Keratinocyte (primary cell): ENCODE results near the gene TUBB2A. TPM values are rescaled to one million over a fixed set of nuclear protein-coding genes. Genes with fewer than 3 reads are reported as not detected.
"Not testable (repeated sequence)": the region's sequence is repeated elsewhere in the genome, so short reads cannot be mapped to it uniquely, and the experiment has no call there.

ENCODE experiments used
- DNase-seq: peaks from one replicate; pipeline ENCODE4 v3.0.0-alpha.2; 2011; ENCODE audit warnings: low read depth, missing footprints, low spot score
- FAIRE-seq: peaks from 2 replicates; lab custom pipeline; 2011; peaks lifted over from hg19 to GRCh38; lab: Jason Lieb, UNC
- H2AFZ ChIP-seq: 2 replicates; pipeline ENCODE4 v1.6.0; 2012; ENCODE audit warnings: low read length, control low read depth, inconsistent platforms; ENCODE audit not compliant: control insufficient read depth
- H3K27ac ChIP-seq: 2 replicates; pipeline ENCODE4 v1.5.1; 2011; ENCODE audit warnings: low read length; ENCODE audit not compliant: control insufficient read depth, insufficient read depth
- H3K27me3 ChIP-seq: 3 replicates; pipeline ENCODE4 v1.6.0; 2011; ENCODE audit warnings: low read length; ENCODE audit not compliant: control insufficient read depth, insufficient read depth; ENCODE audit errors: extremely low read depth
- H3K36me3 ChIP-seq, 2 experiments: 2 replicates in 1 of 2; 3 replicates in 1 of 2; pipeline ENCODE4 v1.5.1; 2011; ENCODE audit warnings: low read length in 2 of 2, mild to moderate bottlenecking in 1 of 2; ENCODE audit not compliant: control insufficient read depth in 2 of 2, insufficient read depth in 2 of 2; ENCODE audit errors: extremely low read depth in 1 of 2
- H3K4me1 ChIP-seq: 3 replicates; pipeline ENCODE4 v1.5.1; 2011; ENCODE audit warnings: low read length; ENCODE audit not compliant: control insufficient read depth, insufficient read depth; ENCODE audit errors: extremely low read depth
- H3K4me2 ChIP-seq: 3 replicates; pipeline ENCODE4 v1.6.0; 2011; ENCODE audit warnings: low read depth, low read length; ENCODE audit not compliant: control insufficient read depth, insufficient read depth; ENCODE audit errors: extremely low read depth
- H3K4me3 ChIP-seq, 3 experiments: fragments of 200-600 bp in 1 of 3; sonication (generic) in 1 of 3; 2 replicates in 2 of 3; 3 replicates in 1 of 3; pipeline ENCODE4 v1.5.1; 2011 to 2016; ENCODE audit warnings: low read length in 3 of 3, mild to moderate bottlenecking in 3 of 3, control low read depth in 2 of 3, inconsistent platforms in 1 of 3, low read depth in 1 of 3, mixed read lengths in 1 of 3, mixed run types in 1 of 3, moderate library complexity in 1 of 3; ENCODE audit not compliant: control insufficient read depth in 2 of 3, insufficient read depth in 2 of 3; ENCODE audit errors: extremely low read depth in 1 of 3
- H3K79me2 ChIP-seq: 2 replicates; pipeline ENCODE4 v1.6.0; 2012; ENCODE audit warnings: low read length; ENCODE audit not compliant: control insufficient read depth, insufficient read depth
- H3K9ac ChIP-seq: 3 replicates; pipeline ENCODE4 v1.6.0; 2011; ENCODE audit warnings: low read length; ENCODE audit not compliant: control insufficient read depth, insufficient read depth; ENCODE audit errors: extremely low read depth
- H3K9me1 ChIP-seq: 3 replicates; pipeline ENCODE4 v1.6.0; 2011; ENCODE audit warnings: low read length; ENCODE audit not compliant: control insufficient read depth, insufficient read depth; ENCODE audit errors: extremely low read depth
- H3K9me3 ChIP-seq: 2 replicates; pipeline ENCODE4 v1.5.1; 2012; ENCODE audit warnings: low read depth, low read length; ENCODE audit not compliant: control insufficient read depth
- H4K20me1 ChIP-seq: 3 replicates; pipeline ENCODE4 v1.6.0; 2011; ENCODE audit warnings: low read length; ENCODE audit not compliant: control insufficient read depth, insufficient read depth; ENCODE audit errors: extremely low read depth
- dilution Hi-C: fragments of 300-500 bp; cut with MboI; formaldehyde crosslinking; loops from one replicate; pipeline ENCODE4 v1.7.0; 2020; ENCODE audit warnings: low sequenced_read_pairs; ENCODE audit not compliant: extremely low pct_ligation_motif_present
- polyA plus RNA-seq, 5 experiments: library from polyadenylated mRNA; depleted of rRNA in 3 of 5; stranded (reverse) in 3 of 5; stranded (forward) in 1 of 5; unstranded in 1 of 5; fragments of >200 nt; gene quantifications; 1 replicate in 1 of 5; 2 replicates in 3 of 5; 3 replicates in 1 of 5; pipeline versions ENCODE4 v1.2.1 to v1.2.3, GENCODE V29; 2011 to 2012; ENCODE audit warnings: missing spikeins in 2 of 5, low read depth in 1 of 5, low replicate concordance in 1 of 5

The TUBB2A gene
- polyA plus RNA-seq, 1 donor (not counting 4 experiments of a cell fraction or from before 2014, with no cell fraction given) = 58.8 TPM

DNA sequence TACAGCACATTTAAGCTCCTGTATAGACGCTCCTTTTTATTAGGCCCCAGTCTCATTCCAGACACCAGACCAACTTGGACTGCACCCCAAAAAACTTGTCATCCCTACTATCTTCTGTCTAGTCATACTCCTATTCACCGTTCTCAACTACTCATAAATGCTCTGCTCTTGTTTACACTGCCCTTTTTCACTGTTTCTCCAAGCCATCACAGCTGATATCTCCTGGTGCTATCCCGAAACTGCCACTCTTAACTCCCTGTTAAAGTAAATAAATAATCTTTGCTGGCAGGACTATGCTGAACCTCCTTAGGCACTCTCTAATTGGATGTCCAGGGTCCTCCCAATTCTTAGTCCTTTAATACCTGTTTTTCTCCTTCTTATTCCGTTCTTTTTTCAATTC lies 15.4 kb upstream of the TUBB2A start:
- FAIRE-seq, H3K36me3 ChIP-seq, H2AFZ ChIP-seq, H4K20me1 ChIP-seq, H3K9me1 ChIP-seq, H3K9me3 ChIP-seq, dilution Hi-C loops, H3K4me3 ChIP-seq, H3K9ac ChIP-seq, H3K79me2 ChIP-seq, H3K27me3 ChIP-seq, H3K4me2 ChIP-seq, H3K27ac ChIP-seq, H3K4me1 ChIP-seq, DNase-seq: not testable (repeated sequence)

- DNase-seq, H3K9me3 ChIP-seq, H3K79me2 ChIP-seq, H4K20me1 ChIP-seq, H2AFZ ChIP-seq, H3K9ac ChIP-seq, H3K4me2 ChIP-seq, H3K4me3 ChIP-seq, H3K9me1 ChIP-seq, H3K27ac ChIP-seq, H3K4me1 ChIP-seq, H3K27me3 ChIP-seq, FAIRE-seq, H3K36me3 ChIP-seq, dilution Hi-C loops: not testable (repeated sequence)
Observed at GRCh38 chr6:3171313-3172175, 14.2 kb upstream of the TUBB2A start.

DNA sequence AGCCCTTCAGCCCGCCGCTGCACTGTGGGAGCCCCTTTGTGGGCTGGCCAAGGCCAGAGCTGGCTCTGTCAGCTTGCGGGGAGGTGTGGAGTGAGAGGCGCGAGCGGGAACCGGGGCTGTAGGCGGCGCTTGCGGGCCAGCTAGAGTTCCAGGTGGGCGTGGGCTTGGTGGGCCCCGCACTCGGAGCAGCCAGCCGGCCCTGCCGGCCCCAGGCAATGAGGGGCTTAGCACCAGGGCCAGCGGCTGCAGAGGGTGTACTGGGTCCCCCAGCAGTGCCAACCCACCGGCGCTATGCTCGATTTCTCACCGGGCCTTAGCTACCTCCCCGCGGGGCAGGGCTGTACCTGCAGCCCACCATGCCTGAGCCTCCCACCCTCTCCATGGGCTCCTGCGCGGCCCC lies 13.3 kb upstream of the TUBB2A start:
- H3K4me2 ChIP-seq, H3K9me1 ChIP-seq, FAIRE-seq, H2AFZ ChIP-seq, dilution Hi-C loops, H3K27me3 ChIP-seq, H4K20me1 ChIP-seq, H3K9me3 ChIP-seq, H3K4me3 ChIP-seq, H3K36me3 ChIP-seq, H3K4me1 ChIP-seq, H3K9ac ChIP-seq, H3K27ac ChIP-seq, H3K79me2 ChIP-seq, DNase-seq: not testable (repeated sequence)

DNA sequence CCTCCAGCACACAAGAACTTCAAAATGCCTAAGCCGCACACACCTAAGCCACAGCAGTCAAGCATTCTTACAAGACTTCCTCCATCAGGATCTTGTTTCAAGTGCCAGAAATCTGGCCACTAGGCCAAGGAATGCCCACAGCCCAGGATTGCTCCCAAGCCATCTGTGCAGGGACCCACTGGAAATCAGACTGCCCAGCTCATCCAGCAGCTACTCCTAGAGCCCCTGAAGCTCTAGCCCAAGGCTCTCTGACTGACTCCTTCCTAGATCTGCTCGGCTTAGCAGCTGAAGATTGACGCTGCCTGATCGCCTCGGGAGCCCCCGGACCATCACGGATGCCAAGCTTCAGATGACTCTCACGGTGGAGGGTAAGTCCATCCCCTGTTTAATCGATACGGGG lies 10.7 kb upstream of the TUBB2A start:
- DNase-seq, dilution Hi-C loops, H3K36me3 ChIP-seq, H4K20me1 ChIP-seq, H3K9me1 ChIP-seq, H3K27me3 ChIP-seq, H3K4me1 ChIP-seq, H3K9ac ChIP-seq, H3K9me3 ChIP-seq, H3K4me2 ChIP-seq, H3K27ac ChIP-seq, H3K79me2 ChIP-seq, H2AFZ ChIP-seq, H3K4me3 ChIP-seq, FAIRE-seq: not testable (repeated sequence)

DNA sequence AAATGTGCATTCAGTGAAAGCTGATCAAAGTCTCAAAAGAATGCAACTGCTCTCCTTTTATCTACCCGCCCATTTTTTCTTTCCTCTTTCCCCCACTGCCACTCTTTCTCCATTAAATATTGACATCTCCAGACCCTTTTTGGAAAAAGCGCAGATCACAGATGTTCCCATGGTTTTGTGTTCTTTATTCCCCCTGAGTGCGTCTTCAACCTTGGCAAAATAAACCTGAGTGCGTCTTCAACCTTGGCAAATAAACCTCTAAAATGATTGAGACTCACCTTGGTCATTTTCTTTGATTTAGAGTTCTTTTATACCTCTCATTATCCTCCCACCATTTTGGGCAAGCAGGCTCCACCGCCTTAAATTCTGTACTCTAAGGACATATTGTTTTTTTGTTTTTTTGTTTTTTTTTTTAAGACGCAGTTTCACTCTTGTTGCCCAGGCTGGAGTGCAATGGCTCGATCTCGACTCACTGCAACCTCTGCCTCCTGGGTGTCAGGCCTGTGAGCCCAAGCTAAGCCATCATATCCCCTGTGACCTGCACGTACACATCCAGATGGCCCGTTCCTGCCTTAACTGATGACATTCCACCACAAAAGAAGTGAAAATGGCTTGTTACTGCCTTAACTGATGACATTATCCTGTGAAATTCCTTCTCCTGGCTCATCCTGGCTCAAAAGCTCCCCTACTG lies 9.3 kb upstream of the TUBB2A start:
- H3K27me3 ChIP-seq, H3K4me2 ChIP-seq, H3K36me3 ChIP-seq, H3K79me2 ChIP-seq, H3K4me3 ChIP-seq, H3K9me1 ChIP-seq, FAIRE-seq, H3K27ac ChIP-seq, DNase-seq, H4K20me1 ChIP-seq, H3K9ac ChIP-seq, H3K9me3 ChIP-seq, dilution Hi-C loops, H2AFZ ChIP-seq, H3K4me1 ChIP-seq: not testable (repeated sequence)
